Measurements from ENCODE around the gene ITGB6.

The ITGB6 gene

DNA sequence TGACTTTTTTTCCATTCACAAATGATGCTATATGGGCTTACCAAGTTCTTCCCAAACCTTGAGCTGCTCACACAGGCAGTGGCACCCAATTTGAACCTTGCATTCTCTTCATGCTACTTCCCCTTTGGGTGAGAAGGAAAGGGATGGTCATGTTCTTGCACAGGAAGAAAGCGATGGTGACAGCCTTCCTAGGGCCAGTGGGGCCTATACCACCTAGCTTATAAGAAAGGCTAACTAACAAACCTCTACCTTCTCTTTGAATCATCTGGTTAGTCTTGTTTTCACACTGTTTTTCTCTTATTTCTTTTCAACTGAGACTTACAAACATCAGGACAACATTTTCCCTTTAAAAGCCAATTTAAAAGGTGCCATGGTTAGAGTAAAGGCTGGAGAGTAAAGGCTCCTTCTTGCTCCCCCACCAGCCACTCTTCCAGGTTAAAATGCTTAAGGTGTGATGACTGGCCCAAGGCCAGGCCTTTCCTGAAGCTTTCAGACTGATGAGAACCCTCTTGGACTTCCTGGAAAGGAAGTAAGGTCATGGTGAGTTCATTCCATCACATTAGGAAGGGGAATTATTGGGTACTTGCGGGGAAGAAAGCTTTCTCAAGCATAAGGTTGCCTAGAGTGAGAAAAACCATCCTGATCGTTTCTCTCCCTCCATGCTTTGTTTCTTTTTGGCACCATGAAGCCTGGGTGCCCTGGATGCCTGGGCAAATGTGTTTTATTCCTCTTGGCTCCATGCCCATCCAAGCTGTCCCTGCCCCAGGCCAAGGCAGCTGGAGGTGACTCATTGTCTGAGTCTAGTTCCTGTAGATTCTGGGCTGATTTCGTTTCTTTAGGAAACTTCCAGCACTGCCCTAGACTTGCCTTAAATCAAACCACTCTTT lies 41.4 kb upstream of the ITGB6 start:
- no peak for TF ChIP-seq MYC (IDR thresholded peaks at IDR 0.05; ENCODE audit: low read depth, low read length)
- TF ChIP-seq POLR2A (IDR thresholded peaks at IDR 0.05; ENCODE audit: extremely low read depth, insufficient read length): no peak
- TF ChIP-seq, protein P1, sequence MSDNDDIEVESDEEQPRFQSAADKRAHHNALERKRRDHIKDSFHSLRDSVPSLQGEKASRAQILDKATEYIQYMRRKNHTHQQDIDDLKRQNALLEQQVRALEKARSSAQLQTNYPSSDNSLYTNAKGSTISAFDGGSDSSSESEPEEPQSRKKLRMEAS (IDR thresholded peaks at IDR 0.05; ENCODE audit: low read depth, low read length): no peak
- TF ChIP-seq, protein P2, sequence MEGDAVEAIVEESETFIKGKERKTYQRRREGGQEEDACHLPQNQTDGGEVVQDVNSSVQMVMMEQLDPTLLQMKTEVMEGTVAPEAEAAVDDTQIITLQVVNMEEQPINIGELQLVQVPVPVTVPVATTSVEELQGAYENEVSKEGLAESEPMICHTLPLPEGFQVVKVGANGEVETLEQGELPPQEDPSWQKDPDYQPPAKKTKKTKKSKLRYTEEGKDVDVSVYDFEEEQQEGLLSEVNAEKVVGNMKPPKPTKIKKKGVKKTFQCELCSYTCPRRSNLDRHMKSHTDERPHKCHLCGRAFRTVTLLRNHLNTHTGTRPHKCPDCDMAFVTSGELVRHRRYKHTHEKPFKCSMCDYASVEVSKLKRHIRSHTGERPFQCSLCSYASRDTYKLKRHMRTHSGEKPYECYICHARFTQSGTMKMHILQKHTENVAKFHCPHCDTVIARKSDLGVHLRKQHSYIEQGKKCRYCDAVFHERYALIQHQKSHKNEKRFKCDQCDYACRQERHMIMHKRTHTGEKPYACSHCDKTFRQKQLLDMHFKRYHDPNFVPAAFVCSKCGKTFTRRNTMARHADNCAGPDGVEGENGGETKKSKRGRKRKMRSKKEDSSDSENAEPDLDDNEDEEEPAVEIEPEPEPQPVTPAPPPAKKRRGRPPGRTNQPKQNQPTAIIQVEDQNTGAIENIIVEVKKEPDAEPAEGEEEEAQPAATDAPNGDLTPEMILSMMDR (IDR thresholded peaks at IDR 0.05; ENCODE audit: low read depth, low read length): no peak
- DNase-seq (ENCODE audit: low read depth): no peak
- no peak overlapping the region for H3K4me3 ChIP-seq (ENCODE audit: low read depth, low read length)

DNA sequence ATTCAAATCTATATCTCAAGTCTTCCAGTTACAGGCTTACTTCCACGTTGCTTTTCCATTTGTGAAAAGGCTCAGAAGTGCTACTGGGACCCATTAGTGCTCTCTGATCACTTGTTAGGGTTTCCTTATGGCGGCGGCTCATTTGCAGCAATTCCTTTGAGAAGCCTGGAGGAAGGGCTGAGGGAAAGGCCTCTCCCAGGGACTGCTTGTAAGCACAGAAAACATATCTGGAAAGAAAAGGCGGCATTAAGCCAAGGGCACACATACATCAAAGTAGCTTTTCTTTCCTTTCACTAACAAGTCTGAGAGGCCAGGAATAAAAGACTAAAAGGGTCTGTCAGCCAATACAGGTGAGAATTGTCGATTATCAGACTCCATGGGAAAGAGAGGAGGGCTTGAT lies 39.4 kb upstream of the ITGB6 start:
- H3K4me3 ChIP-seq (ENCODE audit: low read depth, low read length): no peak overlapping the region
- no peak for DNase-seq (ENCODE audit: low read depth)
- TF ChIP-seq, protein P2 (IDR thresholded peaks at IDR 0.05; ENCODE audit: low read depth, low read length): no peak
- no peak for TF ChIP-seq POLR2A (IDR thresholded peaks at IDR 0.05; ENCODE audit: extremely low read depth, insufficient read length)
- TF ChIP-seq, protein P1 (IDR thresholded peaks at IDR 0.05; ENCODE audit: low read depth, low read length): no peak
- no peak for TF ChIP-seq MYC (IDR thresholded peaks at IDR 0.05; ENCODE audit: low read depth, low read length)

DNA sequence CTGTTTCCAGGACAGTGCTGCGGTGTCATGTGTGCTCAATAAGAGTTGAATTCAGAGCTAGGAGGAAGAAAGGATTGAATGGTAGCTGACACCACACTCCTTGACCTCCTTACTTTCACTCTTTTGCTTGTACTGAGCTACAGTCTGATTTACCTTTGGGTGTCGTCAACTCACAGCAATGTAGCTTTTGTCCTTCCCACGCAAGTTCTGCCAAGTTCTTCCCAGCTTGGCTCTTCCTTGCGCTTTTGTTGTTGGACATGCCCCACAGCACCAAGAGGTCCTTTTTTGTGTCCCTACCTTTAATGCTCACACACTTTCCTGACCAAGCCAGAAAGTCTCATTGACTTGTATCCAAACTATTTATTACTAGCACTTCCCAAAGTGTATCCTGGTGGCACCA lies 38.3 kb upstream of the ITGB6 start:
- DNase-seq (ENCODE audit: low read depth): no peak
- H3K4me3 ChIP-seq (ENCODE audit: low read depth, low read length): no peak overlapping the region
- no peak for TF ChIP-seq MYC (IDR thresholded peaks at IDR 0.05; ENCODE audit: low read depth, low read length)
- TF ChIP-seq, protein P1 (IDR thresholded peaks at IDR 0.05; ENCODE audit: low read depth, low read length): no peak

DNA sequence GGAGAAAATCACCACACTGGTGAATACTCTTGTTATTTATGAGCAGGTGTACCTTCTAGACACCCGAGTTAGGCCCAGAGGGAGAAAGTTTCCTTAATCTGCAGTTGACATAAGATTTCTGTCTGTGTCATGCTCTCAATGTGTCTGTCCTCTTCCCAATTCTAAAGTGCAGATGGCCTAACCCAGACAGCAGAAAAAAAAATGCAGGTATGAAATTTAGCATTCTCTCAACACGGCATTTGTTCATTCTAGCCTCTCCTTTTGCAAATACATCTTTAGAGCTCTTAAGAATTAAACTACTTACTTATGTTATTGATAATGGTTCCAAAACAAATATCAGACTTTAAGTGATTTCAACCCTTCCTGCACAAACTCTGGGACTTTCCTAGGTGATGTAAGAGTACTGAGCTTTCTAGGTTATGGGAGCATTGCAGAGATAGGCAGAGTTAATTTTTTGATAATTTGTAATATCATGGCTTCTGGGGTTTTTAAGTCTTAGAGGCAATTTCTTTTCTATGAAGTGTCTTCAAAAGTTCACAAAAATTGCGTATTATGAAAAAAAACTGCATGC lies 32.9 kb upstream of the ITGB6 start:
- TF ChIP-seq, protein P1 (IDR thresholded peaks at IDR 0.05; ENCODE audit: low read depth, low read length): no peak
- TF ChIP-seq, protein P2 (IDR thresholded peaks at IDR 0.05; ENCODE audit: low read depth, low read length): no peak
- TF ChIP-seq POLR2A (IDR thresholded peaks at IDR 0.05; ENCODE audit: extremely low read depth, insufficient read length) (no peak), MYC (IDR thresholded peaks at IDR 0.05; ENCODE audit: low read depth, low read length) (no peak)
- no peak for DNase-seq (ENCODE audit: low read depth)
- H3K4me3 ChIP-seq (ENCODE audit: low read depth, low read length): no peak overlapping the region

DNA sequence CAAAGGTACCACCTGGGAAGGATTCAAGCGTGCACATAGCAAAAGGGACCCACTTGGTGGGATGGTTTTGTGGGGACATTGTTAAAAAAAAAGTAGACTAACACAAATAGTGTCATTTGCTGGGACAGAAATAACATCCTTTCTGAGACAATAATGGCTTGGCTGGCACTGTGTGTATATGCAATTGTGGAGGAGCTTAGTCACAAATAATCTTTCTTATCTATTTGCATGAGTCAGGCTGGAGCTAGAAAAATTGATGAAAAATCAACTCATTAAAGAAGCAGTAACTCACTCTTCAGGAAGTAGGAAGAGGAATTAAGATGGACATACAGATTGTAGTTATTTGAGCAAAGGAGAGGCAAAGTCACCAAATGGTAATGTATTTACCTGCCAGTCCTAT lies 29.5 kb upstream of the ITGB6 start:
- DNase-seq (ENCODE audit: low read depth): no peak
- no peak overlapping the region for H3K4me3 ChIP-seq (ENCODE audit: low read depth, low read length)
- TF ChIP-seq MYC (IDR thresholded peaks at IDR 0.05; ENCODE audit: low read depth, low read length) (no peak), POLR2A (IDR thresholded peaks at IDR 0.05; ENCODE audit: extremely low read depth, insufficient read length) (no peak)
- TF ChIP-seq, protein P2 (IDR thresholded peaks at IDR 0.05; ENCODE audit: low read depth, low read length): no peak
- TF ChIP-seq, protein P1 (IDR thresholded peaks at IDR 0.05; ENCODE audit: low read depth, low read length): no peak

All from NB4 (cell line).